Activated CD8-positive, alpha-beta memory T cell treated with anti-CD3 and anti-CD28 coated beads, Interleukin-2, amount 50 U/mL, for 48 hours (primary cell): Measurements from ENCODE around the gene TOGARAM2.

Source experiments
- DNase-seq: peaks from one replicate; pipeline ENCODE4 v3.0.0-alpha.2; 2020

TOGARAM2 gene

DNA sequence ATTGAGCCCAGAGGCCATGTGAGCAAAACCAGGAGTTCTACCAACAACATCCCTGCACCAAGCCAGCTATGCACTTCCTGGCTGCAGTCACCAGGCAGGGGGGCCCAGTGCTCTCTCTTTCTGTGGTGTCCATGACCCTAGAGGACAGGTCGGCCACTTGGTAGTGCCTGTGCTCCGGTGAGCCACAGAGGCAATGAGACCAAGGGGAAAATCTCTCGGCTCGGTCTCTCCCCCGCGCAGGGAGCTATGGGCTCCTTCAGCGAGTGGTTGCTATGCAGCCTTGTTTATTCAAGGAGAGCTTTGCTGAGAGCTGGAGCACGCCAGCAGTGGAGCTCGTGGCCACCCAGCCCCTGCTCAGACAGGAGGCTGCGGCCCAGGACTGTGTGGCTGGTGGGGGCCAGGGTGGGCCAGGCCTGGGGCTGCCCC, at the start of gene TOGARAM2:
Gene TOGARAM2, plus strand, starts transcription at position 283 of the 426 bp plus-strand sequence. CDS start 13,537 bp downstream, outside the sequence.
- DNase-seq = no peak

GRCh38 chr2:28934769-28935168, 46.3 kb upstream of the TOGARAM2 start:
- DNase-seq = no peak

GRCh38 chr2:28941008-28941407, 40.1 kb upstream of the TOGARAM2 start:
- DNase-seq = no peak

DNA sequence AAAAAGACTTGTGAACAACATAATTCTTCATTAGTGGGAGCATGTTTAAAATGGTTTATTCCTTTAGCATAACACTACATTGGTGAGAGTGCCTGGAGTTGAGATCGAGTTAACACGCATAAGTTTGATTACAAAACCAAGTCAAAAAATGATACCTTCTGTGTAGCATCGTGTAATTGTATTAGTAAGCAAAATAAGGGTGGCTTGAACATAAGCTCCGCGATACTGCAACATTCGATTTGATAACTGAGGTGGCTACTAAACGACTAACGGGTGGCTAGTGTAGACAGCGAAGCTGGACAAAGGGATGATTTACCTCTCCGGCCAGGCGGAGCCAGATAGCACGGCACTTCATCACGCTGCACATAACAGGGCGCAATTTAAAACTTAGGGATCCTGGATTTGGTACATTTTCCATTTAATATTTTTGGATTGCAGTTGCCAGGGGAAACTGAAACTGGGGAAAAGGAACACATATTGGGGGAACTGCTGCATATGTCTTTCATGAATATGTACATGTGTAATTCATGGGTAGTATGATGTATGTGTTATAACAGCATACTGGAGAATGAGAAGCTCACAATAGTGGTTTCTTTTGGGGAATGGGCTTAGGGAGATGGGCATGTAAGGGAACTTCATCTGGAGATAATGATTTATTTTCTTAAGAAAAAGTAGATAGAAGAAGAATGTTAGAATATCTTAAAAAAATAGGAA, 36.4 kb upstream of the TOGARAM2 start:
- no peak for DNase-seq

GRCh38 chr2:28948160-28948559, 32.9 kb upstream of the TOGARAM2 start:
- DNase-seq = no peak

DNA sequence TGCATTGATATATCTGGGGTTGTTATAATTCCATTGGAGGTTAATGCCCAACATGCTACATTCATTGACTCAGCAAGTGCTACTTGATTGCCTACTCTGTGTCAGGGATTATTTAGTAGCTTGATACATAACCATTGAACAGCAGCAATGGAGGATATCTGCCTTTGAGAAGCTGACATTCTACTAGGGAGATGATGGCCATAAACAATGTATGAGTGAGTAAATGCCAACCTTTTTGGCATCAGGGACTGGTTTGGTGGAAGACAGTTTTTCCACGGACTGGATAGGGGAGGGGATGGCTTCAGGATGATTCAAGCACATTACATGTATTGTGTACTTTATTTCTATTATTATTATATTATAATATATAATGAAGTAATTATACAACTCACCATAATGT, 31.9 kb upstream of the TOGARAM2 start:
- DNase-seq = no peak

DNA sequence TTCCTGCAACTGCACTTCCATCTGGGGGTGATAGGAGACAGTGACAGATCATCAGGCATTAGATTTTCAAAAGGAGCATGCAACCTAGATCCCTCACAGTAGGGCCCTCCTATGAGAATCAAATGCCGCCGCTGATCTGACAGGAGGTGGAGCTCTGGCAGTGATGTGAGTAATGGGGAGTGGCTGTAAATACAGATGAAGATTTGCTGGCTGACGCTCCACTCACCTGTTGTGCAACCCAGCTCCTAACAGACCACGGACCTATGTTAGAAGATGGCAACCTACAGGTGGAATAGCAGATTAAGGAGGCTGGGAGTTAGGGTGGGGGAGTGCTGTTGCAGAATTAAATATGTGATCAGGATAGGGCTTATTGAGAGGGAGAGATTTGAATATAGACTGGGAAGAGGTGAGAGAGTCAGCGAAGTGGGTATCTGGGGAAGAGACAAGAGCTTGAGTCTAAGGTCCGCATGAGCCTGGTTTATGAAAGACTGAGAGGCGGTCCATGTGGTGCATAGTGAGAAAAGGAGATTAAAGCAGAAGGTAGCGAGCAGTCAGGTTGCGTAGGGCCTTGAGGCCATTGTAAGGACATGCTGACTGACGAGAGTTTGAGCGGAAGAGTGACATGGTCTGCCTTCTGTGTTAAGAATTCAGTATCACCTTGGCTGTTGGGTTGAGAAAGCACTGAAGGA, 31.3 kb upstream of the TOGARAM2 start:
- no peak for DNase-seq

GRCh38 chr2:28950941-28951630, 30.0 kb upstream of the TOGARAM2 start:
- no peak for DNase-seq

DNA sequence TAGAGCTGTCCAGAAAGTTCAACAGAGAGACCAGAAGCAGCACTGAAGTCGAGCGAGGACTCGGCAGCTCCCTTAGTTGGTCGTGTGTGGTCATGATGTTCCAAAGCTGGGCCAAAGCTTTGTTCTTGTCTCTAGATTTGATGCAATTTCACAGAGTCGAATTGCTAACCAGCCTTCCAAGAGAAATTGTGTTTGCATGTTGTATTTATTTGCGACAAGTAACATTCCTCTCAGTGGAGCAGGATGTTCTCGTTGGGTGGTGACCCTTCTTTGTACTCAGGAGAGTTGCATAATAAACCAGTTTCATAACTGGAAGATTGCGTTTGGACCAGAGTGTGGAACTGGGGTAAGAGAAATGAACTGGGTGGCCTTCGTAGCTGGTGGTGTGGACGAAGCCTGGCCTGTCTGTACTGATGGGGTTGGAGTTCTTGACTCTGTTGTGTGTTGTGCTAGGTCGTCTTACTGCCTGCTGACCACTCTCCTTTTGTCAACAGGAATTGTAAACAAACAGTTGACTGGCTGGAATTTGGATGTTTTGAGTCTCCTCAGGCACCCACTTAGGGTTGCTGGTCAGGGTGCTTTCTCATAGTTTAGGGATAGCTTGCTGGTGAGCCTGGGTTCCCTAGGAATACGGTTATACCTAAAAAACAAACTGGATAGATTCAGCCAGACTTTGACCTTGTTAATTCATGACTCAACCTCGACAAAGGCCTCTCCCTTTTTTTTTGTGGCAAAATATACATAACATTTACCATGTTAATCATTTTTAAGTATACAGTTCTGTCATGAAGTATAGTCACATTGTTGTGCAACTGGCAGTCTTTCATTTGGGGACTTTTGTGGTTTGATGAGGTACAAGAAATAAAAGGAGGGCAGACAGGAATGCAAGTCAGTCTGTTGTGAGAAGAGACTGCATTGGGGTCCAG, 28.9 kb upstream of the TOGARAM2 start:
- no peak for DNase-seq

- no peak for DNase-seq
Measured at GRCh38 chr2:28952836-28953211, 28.3 kb upstream of the TOGARAM2 start.

DNA sequence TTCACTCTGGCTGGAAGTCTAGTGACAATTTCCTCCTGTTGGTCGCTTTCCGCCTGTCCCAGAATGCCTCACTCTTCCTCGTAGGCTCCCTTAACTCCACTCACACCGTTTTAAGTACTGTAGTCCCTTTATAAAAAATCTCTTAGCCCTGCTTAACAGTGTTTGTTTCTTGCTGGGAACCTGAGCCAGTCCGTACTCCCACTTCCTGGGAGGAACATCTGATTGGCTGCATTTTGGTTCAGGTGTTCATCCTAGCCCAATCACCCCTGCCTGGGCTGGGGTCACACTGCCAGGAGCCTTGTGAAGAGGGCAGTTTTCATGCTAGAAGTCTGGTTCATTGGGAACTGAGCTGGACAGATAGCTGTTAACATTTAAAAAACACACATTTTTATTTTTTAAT, 25.6 kb upstream of the TOGARAM2 start:
- no peak for DNase-seq

DNA sequence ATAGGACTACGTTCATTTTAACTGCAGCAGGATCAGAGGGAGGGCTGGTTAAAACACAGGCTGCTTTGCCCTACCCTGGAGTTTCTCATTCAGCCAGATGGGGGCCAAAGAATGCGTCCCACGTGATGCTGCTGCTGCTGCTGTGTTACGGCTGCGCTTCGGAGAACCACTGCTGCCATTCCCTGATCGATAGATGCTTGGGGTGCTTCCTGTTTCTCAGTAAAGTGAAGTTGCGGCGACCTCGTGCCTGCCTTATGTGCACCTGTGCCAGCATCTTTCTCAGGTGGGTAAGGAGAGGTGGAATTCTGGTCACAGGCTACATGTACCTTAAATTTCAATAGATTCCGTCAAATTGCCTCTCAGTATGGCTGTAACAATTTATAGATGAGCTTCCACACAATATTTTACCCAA, 24.7 kb upstream of the TOGARAM2 start:
- no peak for DNase-seq

DNA sequence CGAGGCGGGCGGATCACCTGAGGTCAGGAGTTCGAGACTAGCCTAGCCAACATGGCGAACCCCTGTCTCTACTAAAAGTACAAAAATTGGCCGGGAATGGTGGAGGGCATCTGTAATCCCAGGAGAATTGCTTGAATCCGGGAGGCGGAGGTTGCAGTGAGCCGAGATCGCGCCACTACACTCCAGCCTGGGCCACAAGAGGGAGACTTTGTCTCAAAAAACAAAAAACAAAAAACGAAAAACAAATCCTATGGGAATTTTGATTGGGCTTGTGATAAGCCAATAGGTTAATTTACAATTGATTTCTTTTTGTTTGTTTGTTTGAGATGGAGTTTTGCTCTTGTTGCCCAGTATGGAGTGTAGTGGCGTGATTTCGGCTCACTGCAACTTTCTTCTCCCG, 24.2 kb upstream of the TOGARAM2 start:
- DNase-seq = no peak

- DNase-seq = no peak
Measured at GRCh38 chr2:28958689-28959088, 22.4 kb upstream of the TOGARAM2 start.

GRCh38 chr2:28960401-28960800, 20.7 kb upstream of the TOGARAM2 start:
- DNase-seq = no peak

DNA sequence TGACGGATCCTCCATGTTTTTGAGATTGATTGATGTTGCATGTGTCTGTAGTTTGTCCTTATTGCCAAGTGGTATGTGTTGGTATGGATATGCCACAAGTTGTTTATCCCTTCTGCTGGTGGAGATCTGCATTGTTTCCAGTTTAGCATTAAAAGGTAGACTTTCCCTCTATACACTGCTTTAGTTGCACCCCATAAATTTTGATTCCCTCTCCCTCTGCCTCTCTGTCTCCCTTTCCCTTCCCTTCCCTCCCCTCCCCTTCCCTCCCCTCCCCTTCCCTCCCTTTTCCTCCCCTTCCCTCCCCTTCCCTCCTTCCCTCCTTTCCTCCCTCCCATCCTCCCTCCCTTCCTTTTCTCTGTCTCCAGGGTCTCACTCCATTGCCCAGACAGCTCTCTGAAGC, 18.6 kb upstream of the TOGARAM2 start:
- DNase-seq = no peak

GRCh38 chr2:28970464-28971160, 10.5 kb upstream of the TOGARAM2 start:
- DNase-seq = no peak

- DNase-seq = no peak
Measured at GRCh38 chr2:28972778-28973335, 8.2 kb upstream of the TOGARAM2 start.

GRCh38 chr2:28974252-28974651, 6.8 kb upstream of the TOGARAM2 start:
- no peak for DNase-seq

GRCh38 chr2:28975671-28976070, 5.4 kb upstream of the TOGARAM2 start:
- DNase-seq = no peak

GRCh38 chr2:28976584-28976983, 4.5 kb upstream of the TOGARAM2 start:
- DNase-seq = no peak
